HFF-Myc (cell line): ENCODE measurements around the gene FEN1.

Experiments used
- DNase-seq: peaks from one replicate; pipeline ENCODE4 v3.0.0-alpha.2; 2011; ENCODE audit warnings: low read depth; ENCODE audit errors: extremely low read depth
- H3K4me3 ChIP-seq: replicated peaks from 2 replicates; pipeline ENCODE4 v1.5.1; 2011; ENCODE audit warnings: low read depth, mild to moderate bottlenecking, control low read depth, low read length
- CTCF ChIP-seq: IDR thresholded peaks from 2 replicates; pipeline ENCODE4 v1.5.1; 2012; ENCODE audit warnings: mild to moderate bottlenecking, low read depth, low read length, control low read depth; ENCODE audit errors: missing control alignments

Gene FEN1

GRCh38 chr11:61747192-61747966, 45.3 kb upstream of the FEN1 start:
- no peak overlapping the region for H3K4me3 ChIP-seq
- no peak for DNase-seq
- TF ChIP-seq CTCF, result peak; percentile 93

- no peak for DNase-seq
- no peak overlapping the region for H3K4me3 ChIP-seq
- TF ChIP-seq CTCF, result no peak
Measured at GRCh38 chr11:61747967-61748285, 44.8 kb upstream of the FEN1 start.

- no peak for DNase-seq
- no peak for TF ChIP-seq CTCF
- no peak overlapping the region for H3K4me3 ChIP-seq
Measured at GRCh38 chr11:61749591-61750217, 43.0 kb upstream of the FEN1 start.

- DNase-seq, result no peak
- no peak overlapping the region for H3K4me3 ChIP-seq
- no peak for TF ChIP-seq CTCF
Measured at GRCh38 chr11:61750631-61751273, 42.0 kb upstream of the FEN1 start.

GRCh38 chr11:61751384-61751783, 41.3 kb upstream of the FEN1 start:
- no peak overlapping the region for H3K4me3 ChIP-seq
- TF ChIP-seq CTCF, result no peak
- no peak for DNase-seq

- no peak for DNase-seq
- peak; percentile 38 for TF ChIP-seq CTCF
- H3K4me3 ChIP-seq, result peak within 1 kb of the TSS; percentile 28
Measured at GRCh38 chr11:61752117-61752924, 40.4 kb upstream of the FEN1 start, which contains the start of gene MYRF. Gene MYRF, plus strand, starts transcription at chr11:61752636. Its CDS starts 109 bp downstream, at chr11:61752745.
